ENCODE results near the gene EFCAB6.

EFCAB6 gene

GRCh38 chr22:43630451-43630850 lies 181.7 kb downstream of the EFCAB6 start:
- no peak overlapping the region for H3K4me2 ChIP-seq (ENCODE audit: low read depth, low read length, poor library complexity, severe bottlenecking)
- H3K9me3 ChIP-seq (ENCODE audit: insufficient read depth, low read depth, low read length), result no peaks in the 10 kb centered on the region
- H3K36me3 ChIP-seq (ENCODE audit: insufficient read depth, low read length), result no peaks in the 10 kb centered on the region
- H3K79me2 ChIP-seq (ENCODE audit: insufficient read depth, low read length), result no peaks in the 10 kb centered on the region
- H3K27me3 ChIP-seq (ENCODE audit: insufficient read depth, low read length, poor library complexity, severe bottlenecking), result no peaks in the 10 kb centered on the region
- no peak overlapping the region for H3K4me3 ChIP-seq (ENCODE audit: low read length, poor library complexity, severe bottlenecking)
- H4K20me1 ChIP-seq (ENCODE audit: insufficient read depth, low read length, poor library complexity, severe bottlenecking), result no peaks in the 10 kb centered on the region
- no peaks in the 10 kb centered on the region for H3F3A ChIP-seq (ENCODE audit: low read depth)
- H3K4me1 ChIP-seq (ENCODE audit: insufficient read depth, low read length, poor library complexity, severe bottlenecking), result no peaks in the 10 kb centered on the region
- H3K9ac ChIP-seq (ENCODE audit: low read depth, low read length, poor library complexity, severe bottlenecking), result no peak overlapping the region
- H3K9me2 ChIP-seq (replicated peaks; ENCODE audit: low read depth, low read length), result no peaks in the 10 kb centered on the region
- no peak overlapping the region for H2AFZ ChIP-seq (ENCODE audit: low read length)
- TF ChIP-seq CTCF (conservative IDR thresholded peaks at IDR 0.05; ENCODE audit: low read length) (no peak), EZH2phosphoT487 (IDR thresholded peaks at IDR 0.05; ENCODE audit: borderline replicate concordance) (no peak)

GRCh38 chr22:43628250-43628649 lies 183.9 kb downstream of the EFCAB6 start:
- no peaks in the 10 kb centered on the region for H3K79me2 ChIP-seq (ENCODE audit: insufficient read depth, low read length)
- no peaks in the 10 kb centered on the region for H4K20me1 ChIP-seq (ENCODE audit: insufficient read depth, low read length, poor library complexity, severe bottlenecking)
- H3K9me3 ChIP-seq (ENCODE audit: insufficient read depth, low read depth, low read length), result no peaks in the 10 kb centered on the region
- H3K4me1 ChIP-seq (ENCODE audit: insufficient read depth, low read length, poor library complexity, severe bottlenecking), result no peaks in the 10 kb centered on the region
- no peak overlapping the region for H3K4me3 ChIP-seq (ENCODE audit: low read length, poor library complexity, severe bottlenecking)
- no peaks in the 10 kb centered on the region for H3F3A ChIP-seq (ENCODE audit: low read depth)
- no peak for TF ChIP-seq EZH2phosphoT487 (IDR thresholded peaks at IDR 0.05; ENCODE audit: borderline replicate concordance)
- no peak for TF ChIP-seq CTCF (conservative IDR thresholded peaks at IDR 0.05; ENCODE audit: low read length)
- no peaks in the 10 kb centered on the region for H3K36me3 ChIP-seq (ENCODE audit: insufficient read depth, low read length)
- H2AFZ ChIP-seq (ENCODE audit: low read length), result no peak overlapping the region
- no peaks in the 10 kb centered on the region for H3K27me3 ChIP-seq (ENCODE audit: insufficient read depth, low read length, poor library complexity, severe bottlenecking)
- no peak overlapping the region for H3K4me2 ChIP-seq (ENCODE audit: low read depth, low read length, poor library complexity, severe bottlenecking)
- no peaks in the 10 kb centered on the region for H3K9me2 ChIP-seq (replicated peaks; ENCODE audit: low read depth, low read length)
- H3K9ac ChIP-seq (ENCODE audit: low read depth, low read length, poor library complexity, severe bottlenecking), result no peak overlapping the region

DNA sequence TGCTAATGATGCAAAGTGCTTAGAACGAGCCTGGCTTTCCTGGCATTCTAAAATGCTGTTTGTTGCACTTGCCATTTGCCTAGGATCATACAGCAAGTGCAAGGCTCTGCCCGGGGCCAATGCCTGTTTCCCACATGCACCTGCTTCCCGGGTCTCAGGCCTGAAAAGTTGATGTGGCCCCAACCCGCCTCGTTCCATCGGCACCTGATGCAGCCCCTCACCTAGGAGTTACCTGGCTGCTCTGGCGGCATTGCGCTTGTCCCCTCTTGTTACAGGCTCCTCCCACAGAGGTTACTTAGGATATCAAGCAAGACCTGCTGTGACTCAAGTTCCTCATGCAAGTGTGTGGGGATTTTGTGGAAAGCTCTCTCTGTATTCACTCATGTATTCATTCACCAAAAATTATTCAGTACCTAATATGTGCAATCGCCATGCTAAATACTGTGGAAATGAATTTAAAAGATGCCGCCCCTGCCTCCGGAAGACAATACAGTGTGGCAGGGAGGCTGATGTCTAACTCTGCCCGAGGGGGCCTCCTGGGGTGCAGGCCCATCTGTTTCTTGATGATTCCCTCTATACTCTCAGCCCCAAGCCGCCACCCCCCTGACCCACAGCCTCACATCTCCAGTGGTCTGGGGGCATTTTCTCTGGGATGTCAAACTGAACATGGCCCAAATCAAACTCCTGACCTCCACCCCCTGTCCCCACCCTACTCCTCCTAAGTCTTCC lies 184.5 kb downstream of the EFCAB6 start:
- Histone ChIP-seq H3F3A (ENCODE audit: low read depth) (no peaks in the 10 kb centered on the region), H3K4me1 (ENCODE audit: insufficient read depth, low read length, poor library complexity, severe bottlenecking) (no peaks in the 10 kb centered on the region), H3K4me2 (ENCODE audit: low read depth, low read length, poor library complexity, severe bottlenecking) (no peak overlapping the region), H3K9ac (ENCODE audit: low read depth, low read length, poor library complexity, severe bottlenecking) (no peak overlapping the region), H3K27me3 (ENCODE audit: insufficient read depth, low read length, poor library complexity, severe bottlenecking) (no peaks in the 10 kb centered on the region), H3K36me3 (ENCODE audit: insufficient read depth, low read length) (no peaks in the 10 kb centered on the region), H3K4me3 (ENCODE audit: low read length, poor library complexity, severe bottlenecking) (no peak overlapping the region), H4K20me1 (ENCODE audit: insufficient read depth, low read length, poor library complexity, severe bottlenecking) (no peaks in the 10 kb centered on the region), H2AFZ (ENCODE audit: low read length) (no peak overlapping the region), H3K9me3 (ENCODE audit: insufficient read depth, low read depth, low read length) (no peaks in the 10 kb centered on the region), H3K79me2 (ENCODE audit: insufficient read depth, low read length) (no peaks in the 10 kb centered on the region), H3K9me2 (replicated peaks; ENCODE audit: low read depth, low read length) (no peaks in the 10 kb centered on the region)
- TF ChIP-seq EZH2phosphoT487 (IDR thresholded peaks at IDR 0.05; ENCODE audit: borderline replicate concordance) (no peak), CTCF (conservative IDR thresholded peaks at IDR 0.05; ENCODE audit: low read length) (no peak)
